Progenitor cell of endocrine pancreas (in vitro differentiated cells): Measurements from ENCODE around the gene EREG. TPM values are rescaled to one million over a fixed set of nuclear protein-coding genes. Genes with fewer than 3 reads are reported as not detected.

Experiments
- DNase-seq: peaks from one replicate; pipeline ENCODE4 v3.0.0; 2021; ENCODE audit warnings: low spot score; ENCODE audit not compliant: unreplicated experiment
- H3K27ac Mint-ChIP-seq: 2 replicates; pipeline ENCODE4 v1.8.0; 2021; ENCODE audit warnings: mild to moderate bottlenecking, moderate library complexity, mixed read lengths
- H3K27me3 Mint-ChIP-seq: 2 replicates; pipeline ENCODE4 v1.8.0; 2021; ENCODE audit warnings: mixed read lengths
- H3K36me3 Mint-ChIP-seq: 2 replicates; pipeline ENCODE4 v1.8.0; 2022; ENCODE audit warnings: mixed read lengths; ENCODE audit not compliant: insufficient read depth
- H3K4me1 Mint-ChIP-seq: 2 replicates; pipeline ENCODE4 v1.8.0; 2021; ENCODE audit warnings: low read depth, mixed read lengths
- H3K4me3 Mint-ChIP-seq: 2 replicates; pipeline ENCODE4 v1.8.0; 2021; ENCODE audit warnings: low read depth, mild to moderate bottlenecking, moderate library complexity, mixed read lengths
- H3K9me3 Mint-ChIP-seq: 2 replicates; pipeline ENCODE4 v1.8.0; 2021; ENCODE audit warnings: low read depth, mixed read lengths
- CTCF ChIP-seq: fragments of 200-600 bp; sonication (generic); IDR thresholded peaks from one replicate; pipeline ENCODE4 v1.5.0; 2021; ENCODE audit warnings: antibody characterized with exemption, mild to moderate bottlenecking; ENCODE audit not compliant: unreplicated experiment
- long read RNA-seq: library from polyadenylated mRNA; unstranded; transcript quantifications from one replicate; pipeline ENCODE4 v2.0.0, GENCODE V29; 2020
- total RNA-seq: library from RNA; stranded (reverse); gene quantifications from 2 replicates; pipeline ENCODE4 v1.2.1, GENCODE V29; 2021

The EREG gene, protein sequence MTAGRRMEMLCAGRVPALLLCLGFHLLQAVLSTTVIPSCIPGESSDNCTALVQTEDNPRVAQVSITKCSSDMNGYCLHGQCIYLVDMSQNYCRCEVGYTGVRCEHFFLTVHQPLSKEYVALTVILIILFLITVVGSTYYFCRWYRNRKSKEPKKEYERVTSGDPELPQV
- total RNA-seq, result not detected in 2 replicates
- long read RNA-seq, result 0 reads

DNA sequence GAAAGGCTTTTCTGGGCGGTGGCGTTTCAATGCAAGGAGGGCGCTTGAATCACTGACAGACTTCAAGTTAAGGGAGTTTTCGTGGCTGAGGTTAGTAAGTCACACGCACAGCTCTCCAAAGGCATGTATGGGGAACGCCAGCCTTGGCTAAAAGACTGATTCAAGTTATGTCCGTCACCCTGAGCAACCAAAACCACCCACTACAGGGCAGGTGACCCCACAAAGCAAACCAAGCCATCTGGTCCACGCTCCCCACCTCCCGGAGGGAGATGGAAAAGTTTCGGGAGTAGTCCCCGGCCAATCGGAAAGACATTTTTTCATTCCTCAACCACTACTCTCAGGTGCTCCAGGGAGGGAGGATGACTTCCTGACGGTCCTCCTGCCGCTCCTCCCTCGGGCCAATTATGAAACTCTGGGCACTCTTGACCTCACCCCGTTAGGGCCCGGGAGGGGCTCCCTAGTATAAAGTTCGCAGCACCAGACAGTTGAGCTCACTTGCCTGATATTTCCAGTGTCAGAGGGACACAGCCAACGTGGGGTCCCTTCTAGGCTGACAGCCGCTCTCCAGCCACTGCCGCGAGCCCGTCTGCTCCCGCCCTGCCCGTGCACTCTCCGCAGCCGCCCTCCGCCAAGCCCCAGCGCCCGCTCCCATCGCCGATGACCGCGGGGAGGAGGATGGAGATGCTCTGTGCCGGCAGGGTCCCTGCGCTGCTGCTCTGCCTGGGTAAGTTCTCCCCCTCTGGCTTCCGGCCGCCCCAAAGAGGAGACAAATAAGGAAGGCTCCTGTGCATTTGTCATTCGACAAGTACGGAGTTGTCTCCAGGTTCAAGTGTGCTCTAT lies at the start of gene EREG:
EREG (plus strand) TSS at position 494 of the 840 bp plus-strand sequence; CDS start at position 658, 164 bp downstream.
- Mint-ChIP-seq H3K27ac (no peak within 1 kb of the TSS), H3K4me1 (peaks cover 3% of the 10 kb centered on the region), H3K9me3 (no peaks in the 10 kb centered on the region), H3K27me3 (peaks cover 59% of the 10 kb centered on the region), H3K36me3 (no peaks in the 10 kb centered on the region), H3K4me3 (peak within 1 kb of the TSS; percentile 51)
- TF ChIP-seq CTCF, result no peak
- peak; percentile 20 for DNase-seq

DNA sequence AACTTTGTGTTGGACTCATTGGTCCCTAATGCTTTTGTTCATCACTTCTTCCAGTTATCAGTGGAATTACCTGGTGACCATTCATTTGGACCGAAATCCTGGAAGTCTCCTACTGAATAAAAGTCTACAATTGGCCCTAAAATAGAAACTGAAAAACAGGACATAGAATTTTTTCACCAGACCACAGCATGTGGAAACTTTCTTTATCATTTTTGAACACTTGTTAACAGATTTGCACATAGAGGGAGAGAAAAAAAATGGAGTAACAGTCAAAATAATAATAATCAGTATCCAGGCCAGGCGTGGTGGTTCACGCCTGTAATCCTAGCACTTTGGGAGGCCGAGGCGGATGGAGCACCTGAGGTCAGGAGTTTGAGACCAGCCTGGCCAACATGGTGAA lies 49.6 kb upstream of the EREG start:
- DNase-seq, result no peak
- no peaks in the 10 kb centered on the region for H3K4me1 Mint-ChIP-seq
- no peaks in the 10 kb centered on the region for H3K36me3 Mint-ChIP-seq
- H3K4me3 Mint-ChIP-seq, result no peak overlapping the region
- no peaks in the 10 kb centered on the region for H3K9me3 Mint-ChIP-seq
- no peak for TF ChIP-seq CTCF
- H3K27ac Mint-ChIP-seq, result no peak overlapping the region
- H3K27me3 Mint-ChIP-seq, result no peaks in the 10 kb centered on the region

DNA sequence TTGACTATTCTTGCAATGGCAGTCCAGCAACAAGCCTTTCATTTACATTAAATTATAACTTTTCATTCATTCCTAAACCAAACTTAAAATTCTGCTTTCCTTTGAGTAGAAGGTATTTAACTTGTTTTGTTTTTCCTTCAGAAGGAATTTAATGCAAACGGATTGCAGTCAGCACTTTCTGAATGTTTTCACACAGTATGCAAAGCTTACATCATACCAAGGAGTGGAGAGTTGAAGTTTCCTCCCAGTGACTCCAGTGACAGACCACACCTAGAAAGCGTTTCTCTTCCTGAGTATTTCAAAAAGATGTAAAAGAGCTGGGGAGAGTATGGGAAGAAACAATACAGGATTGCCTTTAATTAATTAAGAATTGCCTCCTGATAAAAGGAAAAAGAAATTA lies 48.5 kb upstream of the EREG start:
- H3K4me3 Mint-ChIP-seq, result no peak overlapping the region
- no peaks in the 10 kb centered on the region for H3K9me3 Mint-ChIP-seq
- H3K36me3 Mint-ChIP-seq, result no peaks in the 10 kb centered on the region
- no peaks in the 10 kb centered on the region for H3K4me1 Mint-ChIP-seq
- no peaks in the 10 kb centered on the region for H3K27me3 Mint-ChIP-seq
- DNase-seq, result no peak
- no peak overlapping the region for H3K27ac Mint-ChIP-seq
- TF ChIP-seq CTCF, result no peak

GRCh38 chr4:74317616-74318246 lies 47.2 kb upstream of the EREG start:
- no peaks in the 10 kb centered on the region for H3K4me1 Mint-ChIP-seq
- no peaks in the 10 kb centered on the region for H3K27me3 Mint-ChIP-seq
- H3K27ac Mint-ChIP-seq, result no peak overlapping the region
- no peaks in the 10 kb centered on the region for H3K9me3 Mint-ChIP-seq
- no peak for TF ChIP-seq CTCF
- H3K4me3 Mint-ChIP-seq, result no peak overlapping the region
- no peaks in the 10 kb centered on the region for H3K36me3 Mint-ChIP-seq
- DNase-seq, result no peak

- no peak for TF ChIP-seq CTCF
- no peak for DNase-seq
- Mint-ChIP-seq H3K4me1 (no peaks in the 10 kb centered on the region), H3K27ac (no peak overlapping the region), H3K27me3 (no peaks in the 10 kb centered on the region), H3K36me3 (no peaks in the 10 kb centered on the region), H3K4me3 (no peak overlapping the region), H3K9me3 (no peaks in the 10 kb centered on the region)
These were observed 46.7 kb upstream of the EREG start for GRCh38 chr4:74318276-74318675.
